ENCODE data around the gene ICAM3.

Gene ICAM3

GRCh38 chr19:10317857-10318462 lies 21.5 kb downstream of the ICAM3 start:
- no peak for DNase-seq

- DNase-seq = no peak
Measured at GRCh38 chr19:10317045-10317856, 22.2 kb downstream of the ICAM3 start.

- peak; percentile 58 for DNase-seq
Measured at GRCh38 chr19:10316229-10317044, 23.0 kb downstream of the ICAM3 start.

GRCh38 chr19:10315335-10316214 lies 23.8 kb downstream of the ICAM3 start, which contains the start of gene FDX2:
TSS of gene FDX2 (minus strand) at chr19:10316015. CDS start at chr19:10315996, 19 bp downstream.
- DNase-seq = peak; percentile 91

- DNase-seq = no peak
Measured at GRCh38 chr19:10309423-10309822, 30.0 kb downstream of the ICAM3 start, which contains the start of gene ZGLP1. TSS of gene ZGLP1 (minus strand) at chr19:10309815.

GRCh38 chr19:10306327-10306726 lies 33.1 kb downstream of the ICAM3 start:
- DNase-seq = no peak

- no peak for DNase-seq
Measured at GRCh38 chr19:10305139-10305806, 34.2 kb downstream of the ICAM3 start.

- peak; percentile 38 for DNase-seq
Measured at GRCh38 chr19:10299545-10300458, 39.6 kb downstream of the ICAM3 start.

GRCh38 chr19:10295847-10296591 lies 43.4 kb downstream of the ICAM3 start:
- DNase-seq = no peak

GRCh38 chr19:10295305-10295846 lies 44.0 kb downstream of the ICAM3 start:
- no peak for DNase-seq

GRCh38 chr19:10294368-10294697 lies 45.1 kb downstream of the ICAM3 start:
- peak; percentile 80 for DNase-seq

GRCh38 chr19:10293637-10294367 lies 45.6 kb downstream of the ICAM3 start:
- no peak for DNase-seq

GRCh38 chr19:10292789-10293636 lies 46.4 kb downstream of the ICAM3 start:
- DNase-seq = no peak

GRCh38 chr19:10292206-10292788 lies 47.1 kb downstream of the ICAM3 start:
- DNase-seq = peak; percentile 84

- DNase-seq = no peak
Measured at GRCh38 chr19:10291554-10292205, 47.7 kb downstream of the ICAM3 start.

GRCh38 chr19:10290876-10291553 lies 48.4 kb downstream of the ICAM3 start:
- DNase-seq = no peak
